SK-N-SH (cell line): Measurements from ENCODE around the gene RNF217. TPM values are rescaled to one million over a fixed set of nuclear protein-coding genes. Genes with fewer than 3 reads are reported as not detected.

Experiments
- CTCF ChIA-PET: fragments of 300-600, 350-600 bp; formaldehyde crosslinking; extraction: SDS; loops from one replicate; lab custom pipeline; 2021; lab: Yijun Ruan, JAX
- POLR2A ChIA-PET: fragments of 350-600 bp; sonication (Branson Sonifier 250); formaldehyde crosslinking; extraction: SDS; loops from one replicate; lab custom pipeline; 2020; ENCODE audit warnings: antibody characterized with exemption, inconsistent platforms; lab: Yijun Ruan, JAX
- DNase-seq: peaks from one replicate; pipeline ENCODE4 v3.0.0; 2012
- H2AFZ ChIP-seq: fragments of 200-600 bp; sonication (generic); 2 replicates; pipeline ENCODE4 v1.8.1; 2016; ENCODE audit warnings: antibody characterized with exemption, mild to moderate bottlenecking, low read depth
- H3F3A ChIP-seq: fragments of 200-600 bp; sonication (generic); replicated peaks from 2 replicates; pipeline ENCODE3; 2016; ENCODE audit warnings: antibody characterized with exemption, mild to moderate bottlenecking; ENCODE audit not compliant: insufficient read depth
- H3K27ac ChIP-seq, 2 experiments: fragments of 200-500 bp in 1 of 2; fragments of 200-600 bp in 1 of 2; sonication (Bioruptor generic) in 1 of 2; sonication (generic), shearing (Covaris generic) in 1 of 2; 2 replicates each; pipeline versions ENCODE4 v1.5.1 to v1.6.1; 2014 to 2016; ENCODE audit warnings: low read depth in 2 of 2, inconsistent platforms in 1 of 2, low read length in 1 of 2, mild to moderate bottlenecking in 1 of 2, mixed read lengths in 1 of 2
- H3K27me3 ChIP-seq: fragments of 200-600 bp; sonication (generic), shearing (Covaris generic); 2 replicates; pipeline ENCODE4 v1.6.1; 2016; ENCODE audit warnings: mixed run types; ENCODE audit not compliant: insufficient read depth
- H3K36me3 ChIP-seq, 2 experiments: fragments of 200-500 bp in 1 of 2; fragments of 200-600 bp in 1 of 2; sonication (Bioruptor generic) in 1 of 2; sonication (generic) in 1 of 2; replicated peaks in 1 of 2; 2 replicates each; pipeline versions ENCODE3 to v1.5.1; 2014 to 2016; ENCODE audit warnings: low read length in 1 of 2, mild to moderate bottlenecking in 1 of 2; ENCODE audit not compliant: insufficient read depth in 2 of 2, control insufficient read depth in 1 of 2
- H3K4me1 ChIP-seq, 2 experiments: fragments of 200-500 bp in 1 of 2; fragments of 200-600 bp in 1 of 2; sonication (Bioruptor generic) in 1 of 2; sonication (generic), shearing (Covaris generic) in 1 of 2; 2 replicates each; pipeline versions ENCODE4 v1.5.1 to v1.6.1; 2014 to 2016; ENCODE audit warnings: low read depth in 1 of 2, low read length in 1 of 2, mixed run types in 1 of 2; ENCODE audit not compliant: insufficient read depth in 2 of 2, control insufficient read depth in 1 of 2
- H3K4me2 ChIP-seq: fragments of 200-600 bp; sonication (generic), shearing (Covaris generic); 2 replicates; pipeline ENCODE4 v1.6.1; 2017; ENCODE audit warnings: mixed run types
- H3K4me3 ChIP-seq, 2 experiments: fragments of 200-500 bp in 1 of 2; fragments of 200-600 bp in 1 of 2; sonication (Bioruptor generic) in 1 of 2; sonication (generic), shearing (Covaris generic) in 1 of 2; 2 replicates each; pipeline versions ENCODE4 v1.5.1 to v1.8.1; 2014 to 2016; ENCODE audit warnings: low read depth in 2 of 2, inconsistent platforms in 1 of 2, low read length in 1 of 2, mild to moderate bottlenecking in 1 of 2, mixed read lengths in 1 of 2, moderate library complexity in 1 of 2
- H3K79me2 ChIP-seq: fragments of 200-600 bp; sonication (generic); 2 replicates; pipeline ENCODE4 v1.8.1; 2017; ENCODE audit warnings: mild to moderate bottlenecking; ENCODE audit not compliant: insufficient read depth
- H3K9ac ChIP-seq: fragments of 200-600 bp; sonication (generic); 2 replicates; pipeline ENCODE4 v1.6.1; 2017; ENCODE audit warnings: mixed run types
- H3K9me2 ChIP-seq: fragments of 200-600 bp; sonication (generic); 2 replicates; pipeline ENCODE4 v1.6.1; 2017; ENCODE audit warnings: mixed run types
- H3K9me3 ChIP-seq: fragments of 200-600 bp; sonication (generic); 2 replicates; pipeline ENCODE4 v1.6.1; 2017; ENCODE audit warnings: mixed run types, mild to moderate bottlenecking, moderate library complexity
- H4K20me1 ChIP-seq: fragments of 200-600 bp; sonication (generic); 2 replicates; pipeline ENCODE4 v1.6.1; 2017; ENCODE audit warnings: mild to moderate bottlenecking, mixed run types; ENCODE audit not compliant: insufficient read depth
- ELF1 ChIP-seq: IDR thresholded peaks from 2 replicates; pipeline ENCODE4 v1.4.0; 2012
- EZH2phosphoT487 ChIP-seq: fragments of 200-600 bp; sonication (generic); IDR thresholded peaks from 2 replicates; pipeline ENCODE4 v1.6.1; 2017; ENCODE audit warnings: low read depth, mixed run types, mild to moderate bottlenecking, antibody characterized with exemption, moderate library complexity, borderline replicate concordance
- FOSL2 ChIP-seq: IDR thresholded peaks from 2 replicates; pipeline ENCODE4 v1.4.0; 2012; ENCODE audit warnings: low read depth, mild to moderate bottlenecking, moderate library complexity, borderline replicate concordance
- GATA2 ChIP-seq: sonication (generic); formaldehyde crosslinking; IDR thresholded peaks from 2 replicates; pipeline ENCODE4 v1.5.0; 2020; ENCODE audit warnings: mild to moderate bottlenecking, missing genetic modification reagents
- MXI1 ChIP-seq: IDR thresholded peaks from 2 replicates; pipeline ENCODE4 v1.6.1; 2012; ENCODE audit warnings: mild to moderate bottlenecking, low read depth, low read length, improper control_type of control experiment
- POLR2AphosphoS5 ChIP-seq: IDR thresholded peaks from 2 replicates; pipeline ENCODE4 v1.6.1; 2012; ENCODE audit warnings: low read depth, low read length
- RAD21 ChIP-seq: IDR thresholded peaks from 2 replicates; pipeline ENCODE4 v1.6.1; 2012; ENCODE audit warnings: mild to moderate bottlenecking, low read length
- RCOR1 ChIP-seq: fragments of 150-350 bp; IDR thresholded peaks from 2 replicates; pipeline ENCODE4 v1.6.1; 2017; ENCODE audit warnings: antibody characterized with exemption, low read length
- RFX5 ChIP-seq: IDR thresholded peaks from 2 replicates; pipeline ENCODE4 v1.6.1; 2012; ENCODE audit warnings: mild to moderate bottlenecking, improper control_type of control experiment, low read length
- RXRA ChIP-seq: IDR thresholded peaks from 2 replicates; pipeline ENCODE4 v1.4.0; 2012; ENCODE audit warnings: low read depth, mild to moderate bottlenecking, borderline replicate concordance
- SIN3A ChIP-seq: IDR thresholded peaks from 2 replicates; pipeline ENCODE4 v1.6.1; 2012; ENCODE audit warnings: low read depth, mild to moderate bottlenecking, low read length, moderate library complexity, borderline replicate concordance
- SMC3 ChIP-seq: IDR thresholded peaks from 2 replicates; pipeline ENCODE4 v1.6.1; 2012; ENCODE audit warnings: low read depth, low read length, improper control_type of control experiment
- YY1 ChIP-seq: IDR thresholded peaks from 2 replicates; pipeline ENCODE4 v1.4.0; 2012; ENCODE audit warnings: low read depth, mild to moderate bottlenecking
- WGBS: methylation state at CpG from one replicate; pipeline ENCODE4 v1.1.6; 2017; ENCODE audit warnings: low lambda C conversion rate; 5-methylcytosine and 5-hydroxymethylcytosine counted together
- polyA plus RNA-seq, 3 experiments: library from polyadenylated mRNA; depleted of rRNA; stranded (reverse); fragments of >200 nt; gene quantifications; 2 replicates each; pipeline ENCODE4 v1.2.3, GENCODE V29; 2012
- TF ChIP-seq, protein P1 (sequence below): IDR thresholded peaks from 2 replicates; pipeline ENCODE4; 2012
- TF ChIP-seq, protein P2 (sequence below): IDR thresholded peaks from 2 replicates; pipeline ENCODE4 v1.4.0; 2012; ENCODE audit warnings: low read depth, borderline replicate concordance
- TF ChIP-seq, protein P3 (sequence below): fragments of 150-350 bp; IDR thresholded peaks from 2 replicates; pipeline ENCODE4 v1.6.1; 2016; ENCODE audit warnings: mild to moderate bottlenecking, low read depth, low read length
- TF ChIP-seq, protein P4 (sequence below): IDR thresholded peaks from 2 replicates; pipeline ENCODE4 v1.6.1; 2012; ENCODE audit warnings: mild to moderate bottlenecking, low read depth, low read length, moderate library complexity
- TF ChIP-seq, protein P5 (sequence below): IDR thresholded peaks from 2 replicates; pipeline ENCODE4 v1.4.0; 2012; ENCODE audit warnings: low read depth
- TF ChIP-seq, protein P6 (sequence below): IDR thresholded peaks from 2 replicates; pipeline ENCODE4 v1.4.0; 2012; ENCODE audit warnings: low read depth, borderline replicate concordance

The RNF217 gene
- polyA plus RNA-seq, 1 of the 3 experiments (the other 2 are of a cell fraction) = 0.28 TPM

DNA sequence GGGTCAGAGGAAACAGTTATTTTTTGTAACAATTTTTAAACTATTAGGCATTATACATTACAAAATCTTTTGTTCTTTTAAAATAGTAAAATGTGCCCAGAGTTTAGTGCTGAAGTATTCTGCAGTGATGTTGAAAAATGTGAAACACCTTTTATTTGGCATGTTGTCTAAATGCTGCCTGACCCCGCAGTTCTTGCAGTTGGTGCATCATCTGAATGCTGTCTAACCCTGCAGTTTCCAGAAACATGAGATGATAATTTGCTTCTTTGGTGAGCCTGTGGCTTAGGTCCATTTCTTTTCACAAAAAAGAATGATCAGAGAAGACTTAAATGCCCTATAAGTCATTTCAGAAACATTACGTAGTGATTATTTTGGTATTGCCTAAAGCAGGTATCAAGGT lies 82.4 kb downstream of the RNF217 start:
- Histone ChIP-seq H3K4me1 (no peaks in the 10 kb centered on the region), H3K9me3 (no peaks in the 10 kb centered on the region), H3K36me3 (no peaks in the 10 kb centered on the region), H3K27me3 (no peaks in the 10 kb centered on the region), H3F3A (no peaks in the 10 kb centered on the region), H3K4me3 (no peak overlapping the region), H3K9ac (no peak overlapping the region), H3K27ac (no peak overlapping the region), H2AFZ (no peak overlapping the region), H3K9me2 (no peaks in the 10 kb centered on the region), H4K20me1 (no peaks in the 10 kb centered on the region), H3K79me2 (no peaks in the 10 kb centered on the region), H3K4me2 (no peak overlapping the region)
- TF ChIP-seq FOSL2 (no peak), RCOR1 (no peak), MXI1 (no peak), GATA2 (CRISPR knock-in tag) (no peak), YY1 (no peak), ELF1 (no peak), RFX5 (no peak), SIN3A (no peak), RAD21 (no peak), POLR2AphosphoS5 (no peak), EZH2phosphoT487 (no peak), SMC3 (no peak), RXRA (no peak)
- TF ChIP-seq, protein P1, sequence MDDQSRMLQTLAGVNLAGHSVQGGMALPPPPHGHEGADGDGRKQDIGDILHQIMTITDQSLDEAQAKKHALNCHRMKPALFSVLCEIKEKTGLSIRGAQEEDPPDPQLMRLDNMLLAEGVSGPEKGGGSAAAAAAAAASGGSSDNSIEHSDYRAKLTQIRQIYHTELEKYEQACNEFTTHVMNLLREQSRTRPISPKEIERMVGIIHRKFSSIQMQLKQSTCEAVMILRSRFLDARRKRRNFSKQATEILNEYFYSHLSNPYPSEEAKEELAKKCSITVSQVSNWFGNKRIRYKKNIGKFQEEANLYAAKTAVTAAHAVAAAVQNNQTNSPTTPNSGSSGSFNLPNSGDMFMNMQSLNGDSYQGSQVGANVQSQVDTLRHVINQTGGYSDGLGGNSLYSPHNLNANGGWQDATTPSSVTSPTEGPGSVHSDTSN = no peak
- TF ChIP-seq, protein P2, sequence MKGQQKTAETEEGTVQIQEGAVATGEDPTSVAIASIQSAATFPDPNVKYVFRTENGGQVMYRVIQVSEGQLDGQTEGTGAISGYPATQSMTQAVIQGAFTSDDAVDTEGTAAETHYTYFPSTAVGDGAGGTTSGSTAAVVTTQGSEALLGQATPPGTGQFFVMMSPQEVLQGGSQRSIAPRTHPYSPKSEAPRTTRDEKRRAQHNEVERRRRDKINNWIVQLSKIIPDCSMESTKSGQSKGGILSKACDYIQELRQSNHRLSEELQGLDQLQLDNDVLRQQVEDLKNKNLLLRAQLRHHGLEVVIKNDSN = no peak
- TF ChIP-seq, protein P3, sequence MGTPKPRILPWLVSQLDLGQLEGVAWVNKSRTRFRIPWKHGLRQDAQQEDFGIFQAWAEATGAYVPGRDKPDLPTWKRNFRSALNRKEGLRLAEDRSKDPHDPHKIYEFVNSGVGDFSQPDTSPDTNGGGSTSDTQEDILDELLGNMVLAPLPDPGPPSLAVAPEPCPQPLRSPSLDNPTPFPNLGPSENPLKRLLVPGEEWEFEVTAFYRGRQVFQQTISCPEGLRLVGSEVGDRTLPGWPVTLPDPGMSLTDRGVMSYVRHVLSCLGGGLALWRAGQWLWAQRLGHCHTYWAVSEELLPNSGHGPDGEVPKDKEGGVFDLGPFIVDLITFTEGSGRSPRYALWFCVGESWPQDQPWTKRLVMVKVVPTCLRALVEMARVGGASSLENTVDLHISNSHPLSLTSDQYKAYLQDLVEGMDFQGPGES = no peak
- TF ChIP-seq, protein P4, sequence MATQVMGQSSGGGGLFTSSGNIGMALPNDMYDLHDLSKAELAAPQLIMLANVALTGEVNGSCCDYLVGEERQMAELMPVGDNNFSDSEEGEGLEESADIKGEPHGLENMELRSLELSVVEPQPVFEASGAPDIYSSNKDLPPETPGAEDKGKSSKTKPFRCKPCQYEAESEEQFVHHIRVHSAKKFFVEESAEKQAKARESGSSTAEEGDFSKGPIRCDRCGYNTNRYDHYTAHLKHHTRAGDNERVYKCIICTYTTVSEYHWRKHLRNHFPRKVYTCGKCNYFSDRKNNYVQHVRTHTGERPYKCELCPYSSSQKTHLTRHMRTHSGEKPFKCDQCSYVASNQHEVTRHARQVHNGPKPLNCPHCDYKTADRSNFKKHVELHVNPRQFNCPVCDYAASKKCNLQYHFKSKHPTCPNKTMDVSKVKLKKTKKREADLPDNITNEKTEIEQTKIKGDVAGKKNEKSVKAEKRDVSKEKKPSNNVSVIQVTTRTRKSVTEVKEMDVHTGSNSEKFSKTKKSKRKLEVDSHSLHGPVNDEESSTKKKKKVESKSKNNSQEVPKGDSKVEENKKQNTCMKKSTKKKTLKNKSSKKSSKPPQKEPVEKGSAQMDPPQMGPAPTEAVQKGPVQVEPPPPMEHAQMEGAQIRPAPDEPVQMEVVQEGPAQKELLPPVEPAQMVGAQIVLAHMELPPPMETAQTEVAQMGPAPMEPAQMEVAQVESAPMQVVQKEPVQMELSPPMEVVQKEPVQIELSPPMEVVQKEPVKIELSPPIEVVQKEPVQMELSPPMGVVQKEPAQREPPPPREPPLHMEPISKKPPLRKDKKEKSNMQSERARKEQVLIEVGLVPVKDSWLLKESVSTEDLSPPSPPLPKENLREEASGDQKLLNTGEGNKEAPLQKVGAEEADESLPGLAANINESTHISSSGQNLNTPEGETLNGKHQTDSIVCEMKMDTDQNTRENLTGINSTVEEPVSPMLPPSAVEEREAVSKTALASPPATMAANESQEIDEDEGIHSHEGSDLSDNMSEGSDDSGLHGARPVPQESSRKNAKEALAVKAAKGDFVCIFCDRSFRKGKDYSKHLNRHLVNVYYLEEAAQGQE = no peak
- TF ChIP-seq, protein P5, sequence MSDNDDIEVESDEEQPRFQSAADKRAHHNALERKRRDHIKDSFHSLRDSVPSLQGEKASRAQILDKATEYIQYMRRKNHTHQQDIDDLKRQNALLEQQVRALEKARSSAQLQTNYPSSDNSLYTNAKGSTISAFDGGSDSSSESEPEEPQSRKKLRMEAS = no peak
- TF ChIP-seq, protein P6, sequence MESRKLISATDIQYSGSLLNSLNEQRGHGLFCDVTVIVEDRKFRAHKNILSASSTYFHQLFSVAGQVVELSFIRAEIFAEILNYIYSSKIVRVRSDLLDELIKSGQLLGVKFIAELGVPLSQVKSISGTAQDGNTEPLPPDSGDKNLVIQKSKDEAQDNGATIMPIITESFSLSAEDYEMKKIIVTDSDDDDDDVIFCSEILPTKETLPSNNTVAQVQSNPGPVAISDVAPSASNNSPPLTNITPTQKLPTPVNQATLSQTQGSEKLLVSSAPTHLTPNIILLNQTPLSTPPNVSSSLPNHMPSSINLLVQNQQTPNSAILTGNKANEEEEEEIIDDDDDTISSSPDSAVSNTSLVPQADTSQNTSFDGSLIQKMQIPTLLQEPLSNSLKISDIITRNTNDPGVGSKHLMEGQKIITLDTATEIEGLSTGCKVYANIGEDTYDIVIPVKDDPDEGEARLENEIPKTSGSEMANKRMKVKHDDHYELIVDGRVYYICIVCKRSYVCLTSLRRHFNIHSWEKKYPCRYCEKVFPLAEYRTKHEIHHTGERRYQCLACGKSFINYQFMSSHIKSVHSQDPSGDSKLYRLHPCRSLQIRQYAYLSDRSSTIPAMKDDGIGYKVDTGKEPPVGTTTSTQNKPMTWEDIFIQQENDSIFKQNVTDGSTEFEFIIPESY = no peak
- 11% methylated on average over 2 of the region's 2 CpGs for WGBS
- POLR2A ChIA-PET = no interaction called here
- DNase-seq = no peak
- CTCF ChIA-PET = no interaction called here
